ENCODE measurements around the gene KRT80. TPM values are rescaled to one million over a fixed set of nuclear protein-coding genes. Genes with fewer than 3 reads are reported as not detected.

KRT80 gene
- total RNA-seq (2021; ENCODE audit: unreplicated experiment) (8.8 TPM), Bru-seq, nascent RNA (percentile 85 among the genes with signal in this experiment), BruChase-seq, experiment 1, labeled RNA remaining after a 6-hour chase (percentile 80 among the genes with signal in this experiment), BruChase-seq, experiment 2, labeled RNA remaining after a 2-hour chase (percentile 68 among the genes with signal in this experiment)
- polyA plus RNA-seq (2012) = 14.4 and 24.3 TPM in 2 replicates
- long read RNA-seq, transcript KRT80-202 (9 exons, 3,859 nt) = major isoform, 6 of 17 reads
- long read RNA-seq, partial matches to known transcripts = 1 of 17 reads
- long read RNA-seq, other reads (novel, unspliced or antisense) = 9 of 17 reads

DNA sequence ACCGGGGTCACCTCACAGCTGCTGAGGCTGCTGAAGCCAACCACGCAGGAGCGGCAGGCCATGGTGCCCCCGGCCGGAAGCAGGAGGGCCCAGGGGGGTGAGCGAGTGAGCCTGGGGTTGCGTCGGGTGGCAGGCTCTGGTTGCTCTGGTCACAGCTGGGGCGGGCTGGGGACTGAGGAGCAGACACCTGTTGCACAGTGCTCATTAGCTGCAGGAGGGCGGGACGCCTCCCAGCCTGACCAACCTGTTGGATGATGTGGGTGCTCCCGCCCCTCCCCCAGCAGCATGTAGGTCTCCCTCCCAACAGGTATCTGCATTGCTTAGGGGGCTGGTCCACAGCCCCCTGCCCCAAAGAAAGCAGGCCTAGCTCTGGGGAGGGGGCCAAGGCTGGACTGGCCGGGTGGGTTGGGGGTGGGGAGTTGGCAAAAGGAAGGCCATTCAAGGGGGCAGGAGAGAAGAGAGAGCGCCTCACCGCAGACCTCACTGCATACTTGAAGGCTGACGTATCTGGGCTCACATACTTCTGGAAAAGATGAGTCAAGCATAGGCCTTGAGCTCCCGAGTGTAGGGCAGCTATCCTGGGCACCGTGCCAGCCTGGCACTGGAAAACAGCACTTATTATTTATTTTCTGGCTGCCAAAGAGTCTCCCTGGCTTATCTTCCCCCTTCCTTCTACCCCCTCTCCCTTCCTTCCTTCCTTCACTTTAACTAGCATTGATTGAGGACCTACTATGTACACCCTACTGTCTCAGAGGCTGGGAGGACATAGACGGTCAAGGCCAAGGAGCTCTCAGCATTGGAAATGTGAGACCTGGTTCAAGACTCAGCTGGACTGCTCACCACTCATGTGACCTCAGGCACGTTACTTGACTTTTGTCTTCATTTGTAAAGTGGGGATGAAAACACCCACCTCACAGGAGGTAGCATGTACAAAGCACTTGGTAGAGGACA is at the start of gene KRT80:
Gene KRT80, minus strand, starts transcription at position 174 of the 951 bp plus-strand sequence. Its CDS starts 112 bp downstream, at position 62.
- intact Hi-C loops (cut with micrococcal nuclease) = no loop called here
- BruUV-seq (replicated peaks) = TSS peak; percentile 92
- no peak for TF ChIP-seq RAD21 (IDR thresholded peaks at IDR 0.05; ENCODE audit: low read depth)
- TF ChIP-seq, protein P1, sequence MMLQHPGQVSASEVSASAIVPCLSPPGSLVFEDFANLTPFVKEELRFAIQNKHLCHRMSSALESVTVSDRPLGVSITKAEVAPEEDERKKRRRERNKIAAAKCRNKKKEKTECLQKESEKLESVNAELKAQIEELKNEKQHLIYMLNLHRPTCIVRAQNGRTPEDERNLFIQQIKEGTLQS (IDR thresholded peaks at IDR 0.05) = no peak
- no peak for TF ChIP-seq ZNF274 (IDR thresholded peaks at IDR 0.05; ENCODE audit: low read depth, low read length)
- TF ChIP-seq POLR2AphosphoS5 (IDR thresholded peaks at IDR 0.05; ENCODE audit: low read depth, low read length) = peak; percentile 68
- TF ChIP-seq, protein P2, sequence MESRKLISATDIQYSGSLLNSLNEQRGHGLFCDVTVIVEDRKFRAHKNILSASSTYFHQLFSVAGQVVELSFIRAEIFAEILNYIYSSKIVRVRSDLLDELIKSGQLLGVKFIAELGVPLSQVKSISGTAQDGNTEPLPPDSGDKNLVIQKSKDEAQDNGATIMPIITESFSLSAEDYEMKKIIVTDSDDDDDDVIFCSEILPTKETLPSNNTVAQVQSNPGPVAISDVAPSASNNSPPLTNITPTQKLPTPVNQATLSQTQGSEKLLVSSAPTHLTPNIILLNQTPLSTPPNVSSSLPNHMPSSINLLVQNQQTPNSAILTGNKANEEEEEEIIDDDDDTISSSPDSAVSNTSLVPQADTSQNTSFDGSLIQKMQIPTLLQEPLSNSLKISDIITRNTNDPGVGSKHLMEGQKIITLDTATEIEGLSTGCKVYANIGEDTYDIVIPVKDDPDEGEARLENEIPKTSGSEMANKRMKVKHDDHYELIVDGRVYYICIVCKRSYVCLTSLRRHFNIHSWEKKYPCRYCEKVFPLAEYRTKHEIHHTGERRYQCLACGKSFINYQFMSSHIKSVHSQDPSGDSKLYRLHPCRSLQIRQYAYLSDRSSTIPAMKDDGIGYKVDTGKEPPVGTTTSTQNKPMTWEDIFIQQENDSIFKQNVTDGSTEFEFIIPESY (IDR thresholded peaks at IDR 0.05; ENCODE audit: extremely low read depth, insufficient replicate concordance, low read length) = peak; percentile 42
- no peak for TF ChIP-seq EGR1 (IDR thresholded peaks at IDR 0.05; ENCODE audit: low read depth)
- no peak for TF ChIP-seq EZH2phosphoT487 (IDR thresholded peaks at IDR 0.05; ENCODE audit: borderline replicate concordance)
- TF ChIP-seq TCF7L2 (IDR thresholded peaks at IDR 0.05; ENCODE audit: borderline replicate concordance, extremely low read depth, insufficient read depth, insufficient read length) = peak; percentile 70

More for the DNA sequence above, at the start of gene KRT80:
- peak within 1 kb of the TSS; percentile 39 to 52 for H3K4me3 ChIP-seq (replicated peaks in 1 of 2; ENCODE audit: low read depth in 1 of 2, low read length in 2 of 2)
- H3K9me3 ChIP-seq (ENCODE audit: control insufficient read depth in 1 of 2, insufficient read depth in 1 of 2, low read depth in 1 of 2, low read length in 2 of 2) = no peaks in the 10 kb centered on the region
- peak; percentile 97 for DNase-seq (ENCODE audit: low read depth, low spot score)
- H3K36me3 ChIP-seq (ENCODE audit: control insufficient read depth in 1 of 2, insufficient read depth in 2 of 2, low read length in 2 of 2) = no peaks in the 10 kb centered on the region
- POLR2A ChIA-PET = interaction anchor here (0.6 to 3.8 kb wide), 20 partner anchors 9 to 954 kb away, joined by 3 to 32 read pairs (median 4); no protein-coding TSS in a partner anchor
- peak within 1 kb of the TSS; percentile 62 for H3K27ac ChIP-seq (ENCODE audit: low read depth, low read length)
- no peaks in the 10 kb centered on the region for H3K9me2 ChIP-seq (ENCODE audit: insufficient read depth)
- H3K27me3 ChIP-seq (ENCODE audit: insufficient read depth, low read length) = no peaks in the 10 kb centered on the region; the same call in 1 of the 2 replicates
- H3K79me2 ChIP-seq (ENCODE audit: insufficient read depth, low read length) = no peaks in the 10 kb centered on the region
- RAD21 ChIA-PET (ENCODE audit: low non-redundant PET in 1 of 2, low total read pairs in 2 of 2, uncharacterized antibody in 2 of 2, unreplicated experiment in 2 of 2) = no interaction called here
- peaks cover 55 to 87% of the 10 kb centered on the region in 2 experiments for H3K4me1 ChIP-seq (ENCODE audit: control insufficient read depth in 1 of 2, insufficient read depth in 2 of 2, low read length in 2 of 2)
- peak within 1 kb of the TSS; percentile 78 for H3K4me2 ChIP-seq (ENCODE audit: low read length)
- CTCF ChIA-PET = interaction anchor here (0.7 to 2.2 kb wide), 10 partner anchors 10 to 181 kb away, joined by 3 to 15 read pairs (median 6); no protein-coding TSS in a partner anchor
- peak within 1 kb of the TSS; percentile 65 for H2AFZ ChIP-seq (ENCODE audit: low read depth, low read length, poor library complexity, severe bottlenecking)
- ATAC-seq = peak; percentile 88
- H4K20me1 ChIP-seq (ENCODE audit: insufficient read depth) = no peaks in the 10 kb centered on the region
- peak within 1 kb of the TSS; percentile 68 for H3K9ac ChIP-seq (ENCODE audit: low read length)
